Activated CD4-positive, CD25-positive, alpha-beta regulatory T cell (primary cell): ENCODE data around the gene FRMPD4.
"Not testable (repeated sequence)": the region's sequence is repeated elsewhere in the genome, so short reads cannot be mapped to it uniquely, and the experiment has no call there.

Source experiments
- DNase-seq, 4 experiments: peaks; one replicate each; lab custom pipeline; 2025; lab: John Stamatoyannopoulos, UW

FRMPD4 gene

DNA sequence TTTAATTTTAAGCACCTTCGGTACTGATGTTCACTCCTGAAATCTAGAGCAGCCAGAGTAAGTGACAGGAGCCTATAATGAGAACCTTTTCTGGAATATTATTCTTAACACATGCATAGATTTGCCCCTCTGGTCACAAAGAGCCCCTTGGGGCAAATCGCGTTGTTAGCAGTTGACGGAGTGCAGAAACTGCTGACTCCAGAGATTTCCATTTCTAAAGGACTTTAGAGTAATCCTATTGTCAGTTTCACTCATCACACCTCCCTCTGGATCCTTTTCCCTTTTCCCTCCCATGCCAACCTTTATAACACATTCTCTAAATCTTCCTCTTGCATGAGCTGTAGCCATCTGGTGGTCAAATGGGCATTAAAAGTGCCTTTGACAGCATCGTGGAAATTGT, 388.0 kb downstream of the FRMPD4 start:
- DNase-seq: no peak

DNA sequence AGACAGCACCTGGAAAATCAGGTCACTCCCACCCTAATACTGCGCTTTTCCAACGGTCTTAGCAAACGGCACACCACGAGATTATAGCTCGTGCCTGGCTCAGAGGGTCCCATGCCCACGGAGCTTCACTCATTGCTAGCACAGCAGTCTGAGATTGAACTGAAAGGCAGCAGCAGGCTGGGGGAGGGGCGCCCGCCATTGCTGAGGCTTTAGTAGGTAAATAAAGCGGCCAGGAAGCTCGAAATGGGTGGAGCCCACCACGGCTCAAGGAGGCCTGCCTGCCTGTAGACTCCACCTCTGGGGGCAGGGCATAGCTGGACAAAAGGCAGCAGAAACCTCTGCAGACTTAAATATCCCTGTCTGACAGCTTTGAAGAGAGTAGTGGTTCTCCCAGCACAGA, 399.8 kb downstream of the FRMPD4 start:
- DNase-seq: not testable (repeated sequence)

DNA sequence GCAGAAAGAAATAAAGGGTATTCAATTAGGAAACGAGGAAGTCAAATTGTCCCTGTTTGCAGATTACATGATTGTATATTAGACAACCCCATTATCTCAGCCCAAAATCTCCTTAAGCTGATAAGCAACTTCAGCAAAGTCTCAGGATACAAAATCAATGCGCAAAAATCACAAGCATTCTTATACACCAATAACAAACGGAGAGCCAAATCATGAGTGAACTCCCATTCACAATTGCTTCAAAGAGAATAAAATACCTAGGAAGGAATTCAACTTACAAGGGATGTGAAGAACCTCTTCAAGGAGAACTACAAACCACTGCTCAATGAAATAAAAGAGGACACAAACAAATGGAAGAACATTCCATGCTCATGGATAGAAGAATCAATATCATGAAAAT, 404.0 kb downstream of the FRMPD4 start:
- not testable (repeated sequence) for DNase-seq

DNA sequence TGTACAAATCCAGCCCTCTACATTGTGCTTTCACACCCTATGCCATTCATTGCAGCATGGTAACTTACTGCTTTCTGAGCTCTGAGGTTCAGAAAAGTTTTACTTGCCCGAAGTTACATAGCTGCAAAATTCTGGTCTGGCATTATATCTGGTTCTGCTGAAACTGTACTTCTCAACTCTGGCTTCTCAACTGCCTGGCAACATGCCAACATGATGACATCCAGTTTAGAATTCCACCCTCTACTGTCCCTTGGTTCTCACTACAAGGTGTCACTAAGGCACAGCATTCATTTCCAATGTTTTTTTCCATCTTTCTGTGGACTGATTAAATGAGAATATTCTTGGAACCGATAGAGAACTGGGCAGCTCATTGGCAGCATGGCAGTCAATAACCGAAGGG, 410.1 kb downstream of the FRMPD4 start:
- no peak for DNase-seq

DNA sequence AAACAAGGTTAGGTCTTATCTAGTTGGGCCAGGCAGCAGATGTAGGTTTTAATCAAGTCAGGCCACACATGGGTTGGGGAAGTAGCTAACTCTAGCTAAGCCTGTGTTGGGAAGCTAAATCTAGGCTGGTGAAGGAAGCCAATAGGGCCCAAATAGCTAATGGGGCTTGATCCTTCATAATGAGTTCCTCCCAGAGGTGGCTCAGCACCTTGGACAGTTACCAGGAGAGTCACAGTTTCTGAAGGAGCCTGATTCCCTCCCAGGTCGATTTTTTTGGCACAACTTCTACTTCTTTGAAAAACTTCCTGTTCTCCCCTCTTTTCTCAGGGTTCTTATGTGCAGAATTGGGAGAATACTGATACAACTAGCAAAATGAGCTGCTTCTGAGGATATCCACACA, 410.5 kb downstream of the FRMPD4 start:
- DNase-seq: no peak

DNA sequence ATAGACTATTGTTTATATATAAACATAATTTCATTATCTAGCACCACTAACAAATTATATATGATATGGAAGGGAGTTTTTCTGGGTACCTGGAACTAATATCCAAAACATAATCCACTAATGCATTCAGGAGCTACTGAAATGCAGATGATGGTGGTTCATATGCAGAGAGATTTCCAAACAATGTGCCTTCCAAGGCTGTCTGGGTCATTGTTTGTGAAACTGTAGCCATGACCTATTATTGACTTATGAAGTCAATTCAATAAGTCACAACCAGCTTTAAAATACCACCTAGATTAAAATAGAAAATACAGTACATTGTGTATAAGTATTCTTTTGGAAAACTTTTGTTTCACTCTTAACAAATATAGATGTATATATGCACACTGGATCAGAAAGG, 415.9 kb downstream of the FRMPD4 start:
- DNase-seq: no peak

DNA sequence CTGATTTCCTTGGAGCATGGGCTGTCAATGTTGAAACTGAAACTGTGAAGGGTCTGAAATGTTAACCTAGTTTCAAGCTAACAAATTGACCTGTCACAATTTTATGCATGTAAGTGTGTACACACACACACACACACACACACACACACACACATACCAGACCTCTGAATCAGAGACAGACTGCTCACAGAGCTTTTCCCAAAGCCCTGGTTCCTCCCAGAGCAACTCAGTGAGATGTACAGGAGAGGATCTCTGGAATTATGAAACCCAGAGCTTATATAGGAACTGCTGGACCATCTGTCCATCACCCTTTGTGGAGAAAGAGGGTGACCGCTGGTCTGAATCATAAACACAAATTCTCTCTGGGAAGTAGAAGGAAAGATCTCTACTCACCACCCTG, 424.8 kb downstream of the FRMPD4 start:
- DNase-seq: no peak

DNA sequence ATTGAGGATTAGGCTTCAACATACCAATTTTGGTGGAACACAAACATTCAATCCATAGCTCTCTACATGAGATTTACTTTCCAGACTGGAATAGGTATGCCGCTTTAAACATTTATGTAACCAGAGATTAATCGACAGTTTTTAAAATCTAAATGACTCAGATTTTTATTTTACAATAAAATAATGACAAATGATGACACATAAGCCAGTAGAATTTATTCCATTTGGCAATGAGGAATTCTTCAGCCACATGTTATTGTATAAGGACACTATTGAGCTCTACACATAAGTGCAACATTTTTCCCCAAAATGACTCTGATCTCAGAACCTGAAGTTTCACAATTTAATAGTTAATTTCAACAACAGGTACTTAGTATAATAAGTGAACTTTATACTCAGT, 425.9 kb downstream of the FRMPD4 start:
- DNase-seq: no peak

DNA sequence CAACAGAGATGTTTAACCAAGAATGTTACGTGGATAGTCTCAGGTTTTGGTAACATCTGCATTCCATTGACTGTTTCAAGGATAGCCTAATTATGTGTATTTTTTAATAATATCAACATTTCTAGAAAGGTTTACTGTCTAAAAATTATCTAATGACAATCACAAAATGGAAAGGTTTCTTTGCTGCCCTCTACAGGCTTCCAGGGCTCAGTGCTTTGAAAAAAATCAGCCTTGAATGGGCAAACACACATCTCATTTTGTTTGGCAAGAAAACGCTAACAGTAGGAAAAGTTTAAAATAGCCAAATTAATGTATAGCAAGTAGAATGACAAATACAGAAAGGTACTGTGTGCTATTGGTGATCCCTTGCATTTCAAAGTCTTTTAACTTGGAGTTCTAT, 429.6 kb downstream of the FRMPD4 start:
- DNase-seq: no peak

DNA sequence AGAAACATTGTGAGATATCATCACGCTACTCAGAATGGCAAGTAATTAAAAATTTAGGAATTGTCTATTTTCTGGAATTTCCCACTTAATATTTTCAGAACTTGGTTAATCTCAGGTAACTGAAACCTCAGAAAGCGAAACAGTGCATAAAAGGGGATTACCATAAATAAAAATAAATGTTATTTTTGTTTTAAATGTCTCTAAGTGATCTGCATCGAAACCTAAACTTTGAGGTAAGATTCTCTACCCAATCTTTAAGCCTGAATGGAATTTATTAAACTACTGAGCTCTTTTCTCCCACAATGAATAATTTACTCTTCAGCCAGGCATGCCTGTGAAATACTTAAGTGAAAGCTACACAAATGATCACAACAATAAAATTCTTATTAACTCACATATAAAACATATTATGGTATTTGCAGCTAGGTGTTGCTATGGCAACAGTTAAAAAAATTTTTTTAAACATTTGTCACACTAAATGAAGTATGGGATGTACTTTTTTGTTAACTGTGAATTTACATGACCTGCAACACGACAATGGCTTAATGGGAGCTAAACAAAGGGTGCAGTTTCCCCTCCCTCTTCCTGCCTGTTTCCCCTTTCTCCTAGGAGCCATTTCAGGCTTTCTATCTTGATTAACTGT, 432.7 kb downstream of the FRMPD4 start:
- DNase-seq: no peak

DNA sequence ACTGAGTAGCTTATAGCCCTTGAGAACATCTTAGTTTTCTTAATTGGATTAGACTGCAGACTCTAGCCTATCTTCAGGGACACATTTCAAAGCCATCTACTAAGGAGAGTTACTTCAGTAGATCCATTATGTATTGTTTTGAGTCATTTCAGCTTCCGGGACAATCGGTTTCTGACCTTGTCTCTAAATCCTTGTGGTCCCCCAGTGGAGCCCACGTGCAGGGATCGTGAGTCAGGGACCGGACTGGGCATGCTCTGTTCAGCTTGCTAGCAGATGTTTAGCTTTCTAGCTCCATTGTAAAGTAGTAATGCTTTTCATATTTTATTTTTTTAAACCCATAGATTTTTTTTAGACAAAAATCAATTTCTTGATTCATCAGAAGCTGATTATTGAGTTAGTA, 441.0 kb downstream of the FRMPD4 start:
- DNase-seq: no peak

DNA sequence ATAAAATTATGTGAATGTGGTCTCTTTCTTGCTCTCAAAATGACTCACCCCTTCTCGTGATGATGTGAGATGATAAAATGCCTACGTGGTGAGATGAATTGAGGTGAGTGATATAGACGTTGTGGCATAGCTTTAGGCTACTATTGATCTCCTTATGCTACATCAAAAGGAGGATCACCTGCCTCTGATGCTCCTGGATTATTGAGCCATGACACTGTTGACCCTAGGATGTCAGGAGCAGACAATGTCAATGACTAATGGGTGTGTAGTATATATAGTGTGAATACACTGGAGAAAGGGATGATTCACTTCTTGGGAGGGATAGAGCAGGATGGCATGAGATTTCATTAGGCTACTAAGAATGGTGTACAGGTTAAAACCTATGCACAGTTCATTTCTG, 442.3 kb downstream of the FRMPD4 start:
- DNase-seq: no peak

DNA sequence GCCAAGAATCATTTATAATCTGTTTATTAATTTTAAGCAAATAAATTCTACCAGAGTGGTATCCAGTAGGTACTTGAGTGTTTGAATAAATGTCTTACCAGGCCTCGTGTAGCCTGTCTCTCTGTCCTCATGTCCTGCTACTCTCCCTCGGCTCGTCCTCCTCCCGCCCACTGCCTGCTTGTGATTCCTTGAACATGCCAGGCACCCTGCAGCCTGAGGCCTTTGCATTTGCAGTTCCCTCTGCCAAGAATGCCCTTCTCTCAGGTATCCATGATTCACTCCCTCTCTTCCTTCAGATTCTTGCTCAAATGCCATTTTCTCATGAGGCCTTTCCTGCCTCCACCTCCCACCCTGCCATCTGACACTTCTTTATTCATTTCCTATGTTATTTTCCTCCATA, 443.3 kb downstream of the FRMPD4 start:
- DNase-seq: no peak

DNA sequence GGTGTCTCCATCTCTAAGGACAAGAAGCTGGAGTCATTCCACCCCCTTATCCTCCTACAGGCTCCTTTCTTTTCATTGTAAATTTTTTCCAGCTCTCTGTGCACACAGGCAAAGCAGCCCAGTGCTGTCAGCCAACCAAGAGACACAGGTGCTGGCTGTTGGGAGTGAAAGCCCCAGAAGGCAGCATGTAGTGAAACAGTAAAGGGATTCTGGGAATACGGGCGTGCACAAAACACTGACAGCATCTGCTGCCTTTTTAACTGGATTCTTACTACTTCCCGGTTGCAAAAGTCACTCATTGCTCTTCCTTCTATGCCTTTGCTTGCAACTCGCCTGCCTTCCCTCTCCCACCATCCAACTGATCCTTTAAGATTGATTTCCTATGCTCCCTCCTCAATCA, 444.4 kb downstream of the FRMPD4 start:
- no peak for DNase-seq

DNA sequence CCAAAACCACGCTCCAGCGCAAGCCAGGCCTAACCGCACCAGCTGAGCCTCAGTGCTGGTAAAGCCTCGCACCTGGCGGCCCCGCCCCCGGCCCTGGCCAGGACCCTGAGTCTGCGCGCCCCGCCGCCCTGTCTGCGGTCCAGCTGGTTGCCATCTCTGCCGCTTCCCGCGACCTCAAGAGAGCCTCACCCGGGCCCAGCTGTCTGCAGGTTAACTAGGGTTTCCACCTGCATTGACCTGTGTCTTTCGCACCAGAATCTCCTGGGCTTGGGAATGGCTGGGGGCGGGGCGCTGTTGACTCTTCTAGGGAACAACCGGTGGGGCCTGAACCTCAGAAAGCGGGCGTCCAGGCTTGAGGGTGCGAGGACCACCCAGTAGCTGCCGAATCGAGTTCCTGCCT, 445.3 kb downstream of the FRMPD4 start:
- DNase-seq: peak in 1 of 4 experiments; percentile 0

DNA sequence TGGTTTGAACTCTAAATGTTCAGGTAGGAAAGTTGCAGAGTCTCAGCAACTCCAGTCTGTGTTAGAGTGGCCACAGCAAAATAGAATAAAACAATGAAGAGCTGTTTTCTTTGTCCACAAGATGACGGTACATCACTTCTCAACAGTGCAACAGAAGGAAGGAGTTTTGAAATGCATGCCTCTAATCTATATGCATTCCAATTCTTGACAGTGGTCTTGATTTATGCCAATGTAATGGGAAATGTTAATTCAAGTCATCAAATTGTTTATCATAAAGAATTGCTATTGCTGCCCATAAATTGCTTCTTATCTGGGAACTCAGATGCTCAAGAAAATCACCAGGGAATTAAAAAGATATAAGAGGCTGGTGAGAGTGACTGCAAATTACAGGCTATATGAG, 457.4 kb downstream of the FRMPD4 start:
- no peak for DNase-seq

DNA sequence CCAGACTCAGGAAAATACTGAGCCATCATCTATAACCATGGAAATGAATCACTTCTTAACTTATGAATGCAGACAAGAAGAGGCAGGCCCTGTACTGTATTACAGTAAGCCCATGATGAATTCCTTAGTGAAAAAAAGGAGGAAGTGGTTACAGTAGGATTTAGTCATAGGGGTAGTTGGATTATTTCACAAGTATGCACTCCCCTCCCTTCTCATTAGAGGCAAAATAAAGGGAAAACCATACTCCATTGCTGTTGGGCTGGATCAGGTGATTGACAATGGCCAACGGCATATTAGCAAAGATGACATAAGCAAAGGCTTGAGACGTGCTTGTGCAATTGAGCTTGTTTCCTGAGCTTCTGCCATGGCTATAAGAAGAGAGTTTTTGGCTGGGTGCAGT, 471.8 kb downstream of the FRMPD4 start:
- DNase-seq: no peak

DNA sequence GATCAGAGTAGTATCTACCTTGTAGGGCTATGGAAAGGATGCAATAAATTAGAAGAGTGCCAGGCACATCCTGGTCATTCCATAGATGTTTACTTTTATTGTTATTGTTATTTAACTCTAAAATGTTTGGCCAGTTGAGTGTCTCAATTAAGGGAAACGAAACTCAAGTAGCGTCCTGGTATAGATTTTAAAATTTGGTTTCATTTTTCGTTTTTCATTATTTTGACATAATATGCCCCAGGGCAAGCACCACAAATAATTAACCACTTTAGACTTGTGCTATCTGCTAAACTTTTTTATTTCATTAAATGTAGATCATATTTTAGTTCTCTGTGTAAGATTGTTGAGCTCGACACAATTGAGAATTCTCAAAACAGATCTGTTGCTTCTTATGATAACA, 473.2 kb downstream of the FRMPD4 start:
- DNase-seq: no peak

DNA sequence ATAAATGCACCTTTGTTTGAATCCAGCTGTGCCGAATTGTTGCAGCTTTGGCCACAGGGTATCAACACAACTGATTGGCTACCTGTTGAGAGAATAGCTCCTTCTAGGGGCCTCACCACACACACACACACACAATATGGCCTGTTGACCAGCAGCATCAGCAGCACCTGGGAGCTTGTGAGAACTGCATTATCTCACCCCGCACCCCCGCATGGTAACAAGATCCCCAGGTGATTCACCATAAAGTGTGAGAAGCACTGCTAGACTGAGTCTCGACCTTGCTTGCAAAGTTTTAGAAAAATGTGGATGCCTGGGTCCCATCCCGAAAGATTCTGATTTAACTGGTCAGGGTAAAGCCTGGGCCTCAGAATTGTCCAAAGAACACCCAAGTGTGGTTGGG, 476.0 kb downstream of the FRMPD4 start:
- DNase-seq: no peak

DNA sequence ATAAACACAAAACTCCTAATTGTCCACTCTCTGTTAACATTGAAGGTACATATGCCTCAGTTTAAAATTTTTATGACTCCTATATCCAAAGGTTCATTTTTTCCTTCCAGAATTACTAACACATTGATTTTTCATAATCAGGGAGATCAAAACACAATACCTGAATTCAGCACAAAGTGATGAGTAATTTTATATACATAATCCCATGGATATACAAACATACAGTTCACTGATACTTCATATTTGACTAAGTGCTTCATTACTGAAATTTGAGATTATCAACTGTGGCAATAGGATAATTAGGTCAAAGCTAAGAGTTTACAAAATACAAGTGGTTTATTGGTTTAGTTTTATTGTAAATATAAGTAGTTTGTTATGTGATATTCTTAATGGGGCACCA, 476.8 kb downstream of the FRMPD4 start:
- DNase-seq: no peak

DNA sequence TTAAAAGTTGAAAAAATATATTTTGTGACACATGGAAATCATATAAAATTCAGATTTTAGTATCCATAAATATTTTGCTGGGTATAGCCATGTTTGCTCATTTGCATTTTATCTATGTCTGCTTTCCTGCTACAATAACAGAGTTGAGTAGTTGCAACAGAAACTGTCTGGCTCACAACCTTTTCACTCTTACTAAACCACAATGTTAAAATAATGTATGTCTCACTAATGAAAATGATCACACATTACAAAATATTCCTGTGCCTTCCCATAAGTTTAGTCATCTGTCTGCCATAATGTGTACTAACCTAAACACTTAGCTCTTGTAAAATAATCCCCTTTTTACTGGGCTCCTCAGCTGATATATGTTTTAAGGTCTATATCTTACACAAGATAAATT, 479.0 kb downstream of the FRMPD4 start:
- no peak for DNase-seq

DNA sequence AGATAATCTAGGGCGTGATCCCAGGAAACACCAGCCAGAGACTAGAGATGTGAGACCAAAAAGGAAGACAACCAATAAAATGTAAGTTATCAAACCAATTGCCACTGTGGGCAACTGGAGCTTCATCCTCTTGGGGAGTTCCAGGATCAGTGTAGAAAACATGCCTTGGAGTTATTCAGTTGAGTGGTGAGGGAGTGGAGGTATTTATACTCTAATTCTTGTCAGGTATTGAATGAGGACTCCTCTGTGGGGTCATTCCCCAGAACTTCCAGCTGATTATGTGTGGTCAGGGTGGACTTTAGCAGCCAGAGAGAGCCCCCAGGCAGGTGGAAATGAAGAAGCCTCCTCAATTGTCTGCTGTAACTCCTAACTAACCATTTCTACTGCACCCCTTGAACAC, 509.0 kb downstream of the FRMPD4 start:
- DNase-seq: no peak

DNA sequence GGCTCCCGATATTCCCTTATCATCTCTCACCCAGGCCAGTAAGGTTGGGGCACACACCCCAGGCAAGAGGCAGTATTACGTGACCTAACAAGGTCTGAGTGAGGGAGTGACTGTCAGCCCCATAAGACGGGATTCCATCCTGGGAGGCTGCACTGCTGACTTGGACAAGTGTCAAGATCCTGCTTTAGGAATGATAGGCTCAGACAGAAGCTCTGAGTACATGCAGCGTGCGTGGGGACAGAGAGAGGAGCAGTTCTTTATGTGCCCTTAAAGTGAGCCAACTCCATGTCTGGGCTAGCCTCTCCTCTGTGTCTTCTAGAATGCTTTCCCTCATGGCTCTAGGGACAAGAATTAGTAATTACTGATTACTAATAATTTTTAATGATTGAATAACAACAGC, 510.7 kb downstream of the FRMPD4 start:
- DNase-seq: no peak

DNA sequence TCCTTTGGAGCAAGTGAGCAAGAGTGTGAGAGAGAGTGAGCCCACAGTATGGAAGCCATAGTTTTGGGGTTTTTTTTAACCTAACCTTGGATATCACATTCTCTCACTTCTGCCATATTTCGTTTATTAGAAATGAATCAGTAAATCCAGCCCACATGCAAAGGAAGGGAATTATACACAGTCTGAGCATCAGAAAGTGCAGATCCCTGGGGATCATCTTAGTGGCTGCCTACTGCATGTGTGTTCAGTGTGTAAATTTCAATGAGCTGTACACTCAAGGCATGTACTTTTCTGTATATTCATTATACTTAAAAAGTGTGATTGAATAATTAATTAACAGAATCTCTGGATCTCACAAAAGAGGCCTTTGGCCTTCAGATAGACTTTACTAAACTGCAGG, 519.2 kb downstream of the FRMPD4 start:
- DNase-seq: no peak

DNA sequence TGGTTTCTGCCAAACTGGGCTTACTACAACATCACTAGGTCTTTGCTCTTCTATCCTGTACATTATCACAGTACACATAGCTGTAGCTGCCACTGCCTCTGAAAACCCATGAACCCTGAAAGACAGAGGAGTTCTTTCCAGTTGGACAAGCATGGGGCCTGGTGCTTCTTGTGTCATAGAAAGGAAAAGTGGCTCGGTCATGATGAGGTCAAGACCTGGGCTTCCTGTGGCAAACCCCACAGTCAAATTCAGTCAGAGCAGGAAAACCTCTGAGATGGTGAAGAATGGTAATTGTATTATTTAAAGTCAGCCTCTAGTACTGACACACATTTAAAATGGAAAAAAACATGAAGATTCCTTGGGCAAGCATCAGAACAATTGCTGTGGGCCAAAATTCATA, 519.6 kb downstream of the FRMPD4 start:
- no peak for DNase-seq
